Activated T-cell treated with anti-CD3 and anti-CD28 coated beads for 24 hours (primary cell): ENCODE data around the gene DGKI.
"Not testable (repeated sequence)": the region's sequence is repeated elsewhere in the genome, so short reads cannot be mapped to it uniquely, and the experiment has no call there.

Source experiments
- DNase-seq: peaks from one replicate; pipeline ENCODE4 v3.0.0-alpha.2; 2020; ENCODE audit warnings: low read depth

DGKI gene

DNA sequence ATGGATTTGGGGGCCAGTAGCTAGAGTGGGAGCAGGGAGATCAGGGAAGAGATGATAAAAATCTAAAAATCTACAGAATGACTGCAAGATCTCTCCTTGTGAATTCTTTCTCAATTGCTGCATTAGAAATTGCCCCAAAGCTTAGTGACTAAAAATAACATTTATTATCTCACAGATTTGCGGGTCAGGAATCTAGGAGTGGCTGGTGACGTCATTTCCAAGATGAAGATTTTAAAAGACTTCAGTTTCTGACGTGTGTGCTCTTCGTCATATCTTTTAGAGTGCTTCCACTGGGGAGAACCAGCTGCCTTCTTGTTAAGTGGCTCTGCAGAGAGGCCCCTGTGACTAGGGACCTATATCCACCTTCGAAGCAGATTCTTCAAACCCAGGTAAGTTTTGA is 112.6 kb downstream of the DGKI start:
- no peak for DNase-seq

DNA sequence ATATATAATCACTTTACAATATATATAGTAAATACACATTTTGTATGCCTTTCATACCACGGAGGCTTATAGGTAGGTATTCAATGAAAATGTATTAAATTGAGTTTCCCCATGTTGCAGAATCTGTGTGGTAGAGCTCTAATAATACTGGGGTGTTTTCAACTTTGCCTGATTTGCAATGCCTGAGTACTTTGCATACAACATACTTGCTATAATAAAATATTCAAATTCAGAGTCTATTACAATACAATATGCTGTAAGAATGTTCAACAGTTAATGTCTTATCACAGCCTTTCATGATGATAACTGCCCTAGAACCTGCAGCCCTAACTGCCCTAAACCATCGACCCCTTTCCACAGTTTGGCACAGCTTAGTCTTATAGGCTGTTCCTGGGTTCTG is 114.6 kb downstream of the DGKI start:
- DNase-seq: no peak

DNA sequence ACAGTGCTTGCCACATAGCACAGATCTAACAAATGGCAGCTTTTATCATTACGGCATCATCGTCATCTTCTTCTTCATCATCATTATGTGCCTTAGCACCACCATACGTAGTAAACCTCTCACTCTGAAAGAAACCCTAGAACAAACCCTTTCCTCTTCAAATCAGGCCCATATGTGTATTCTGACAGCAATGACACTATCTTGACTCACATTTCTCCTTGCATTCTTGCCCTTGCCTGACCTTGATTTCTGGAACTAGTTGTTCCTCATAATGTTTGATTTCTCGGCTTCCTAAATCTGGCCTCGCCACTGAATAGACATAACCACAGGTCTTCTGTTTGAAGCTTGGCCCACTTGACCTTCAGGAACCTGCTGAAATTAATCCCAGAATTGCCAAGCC is 115.3 kb downstream of the DGKI start:
- DNase-seq: no peak

GRCh38 chr7:137728426-137728825 is 118.3 kb downstream of the DGKI start:
- DNase-seq: no peak

DNA sequence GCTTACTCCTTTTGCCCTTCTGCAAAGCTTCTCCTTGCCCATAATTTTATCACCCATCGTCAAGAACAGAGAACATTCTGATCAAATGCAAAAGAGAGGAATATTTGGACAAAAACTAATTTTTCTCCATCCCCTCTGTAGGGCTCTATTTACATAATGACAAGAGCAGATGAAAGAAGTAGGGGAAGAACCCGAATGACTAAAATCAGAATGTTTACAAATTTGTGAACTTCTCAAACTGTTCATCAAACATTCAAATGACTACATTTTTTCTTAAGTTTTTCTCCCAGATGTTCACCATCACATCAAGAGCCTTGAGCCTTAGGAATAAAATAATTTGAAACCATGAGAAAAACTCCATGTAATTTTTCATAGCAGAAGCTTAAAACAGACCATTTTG is 119.4 kb downstream of the DGKI start:
- no peak for DNase-seq

DNA sequence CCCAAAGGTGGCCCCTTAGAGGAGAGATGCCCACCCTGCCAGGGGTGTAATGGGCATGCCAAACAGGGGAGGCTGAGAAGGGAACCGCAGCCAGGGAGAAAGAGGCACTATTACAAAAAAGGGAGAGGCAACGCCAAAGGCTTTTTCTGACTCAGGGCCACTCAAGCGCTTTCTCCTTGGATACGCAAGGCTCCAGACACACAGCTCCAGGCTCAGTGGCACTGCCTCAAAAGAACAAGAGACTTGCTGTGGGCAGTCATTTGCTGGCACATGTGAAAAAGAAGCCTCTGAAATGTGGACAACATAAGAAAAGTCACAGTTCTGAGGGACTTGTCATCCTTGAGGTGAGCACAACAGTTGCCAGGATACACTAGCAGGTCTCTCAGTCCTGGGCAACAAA is 128.4 kb downstream of the DGKI start:
- DNase-seq: no peak

DNA sequence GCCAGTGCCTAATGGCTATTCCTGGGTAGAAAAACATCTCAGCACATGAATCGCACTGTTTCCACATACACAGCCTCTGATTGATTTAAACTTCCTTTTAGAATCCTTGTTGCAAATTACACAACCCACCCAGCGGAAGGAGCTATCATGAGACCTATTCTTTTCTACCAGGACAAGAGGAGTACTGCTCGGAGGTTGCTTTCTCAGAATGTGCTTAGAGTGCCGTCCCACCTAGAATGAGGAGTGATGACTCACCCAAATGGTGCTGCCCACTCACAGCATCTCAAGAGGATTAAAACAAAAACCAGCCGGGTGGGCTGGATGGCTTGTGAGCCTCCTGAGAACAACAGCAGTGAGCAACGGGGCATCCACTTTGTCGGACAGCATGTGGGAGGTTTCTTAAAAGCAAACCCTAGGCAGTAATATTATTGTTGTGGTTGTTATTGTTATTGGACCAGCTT is 128.9 kb downstream of the DGKI start:
- no peak for DNase-seq

DNA sequence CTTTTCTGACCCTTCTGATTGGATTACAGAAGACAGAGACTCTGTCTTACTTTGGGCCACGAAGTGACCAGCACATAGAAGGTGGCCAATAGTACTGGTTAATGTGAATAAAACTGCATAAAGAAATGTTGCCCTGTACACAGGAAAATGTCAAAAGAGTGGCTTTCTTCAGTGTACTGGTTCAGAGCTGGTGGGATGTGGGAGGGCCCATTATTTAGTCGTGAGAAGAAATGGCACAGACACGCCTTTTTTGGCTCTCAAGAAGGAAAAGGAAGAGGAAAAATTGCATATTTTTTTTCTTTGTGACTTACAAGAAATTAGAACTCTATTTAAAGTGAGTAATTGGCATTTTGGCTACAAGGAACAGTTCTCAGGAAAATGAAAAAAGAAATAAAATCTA is 129.7 kb downstream of the DGKI start:
- no peak for DNase-seq

DNA sequence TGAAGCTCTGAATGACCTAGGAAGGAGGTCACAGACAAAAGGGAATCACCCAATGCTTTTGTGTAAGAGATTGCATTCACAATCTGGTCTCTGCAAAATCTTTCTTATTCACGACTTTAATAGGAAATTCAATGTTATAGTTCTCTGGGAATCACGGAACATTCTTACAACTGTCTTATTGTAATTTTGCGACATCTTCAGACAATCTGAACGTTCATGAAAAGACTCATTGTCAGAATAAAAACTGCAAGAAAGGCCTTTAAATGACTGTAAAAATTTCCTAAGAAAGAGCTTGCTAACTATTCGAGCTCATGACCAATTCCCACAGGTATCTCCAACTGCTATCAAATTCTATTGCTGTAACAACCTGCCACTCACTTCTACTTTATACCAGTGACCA is 130.7 kb downstream of the DGKI start:
- no peak for DNase-seq

DNA sequence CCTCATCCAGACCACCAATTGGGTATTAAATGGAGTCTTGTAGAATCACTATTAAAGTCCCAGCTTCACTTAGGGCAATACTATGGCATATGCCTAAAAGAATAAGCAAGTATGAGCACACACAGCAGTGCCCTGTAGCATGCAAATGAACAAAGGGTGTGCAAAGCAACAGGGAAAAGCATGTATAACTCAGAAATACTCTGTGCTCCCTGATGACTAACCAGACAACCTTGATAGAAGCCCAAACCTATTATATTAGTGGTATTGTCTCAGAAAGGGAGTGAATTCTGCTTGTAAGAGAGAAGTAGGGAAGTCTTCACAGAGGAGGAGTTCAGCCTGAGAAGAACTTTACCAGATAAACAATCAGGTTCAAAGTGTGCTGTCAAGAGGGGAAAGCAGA is 131.2 kb downstream of the DGKI start:
- no peak for DNase-seq

DNA sequence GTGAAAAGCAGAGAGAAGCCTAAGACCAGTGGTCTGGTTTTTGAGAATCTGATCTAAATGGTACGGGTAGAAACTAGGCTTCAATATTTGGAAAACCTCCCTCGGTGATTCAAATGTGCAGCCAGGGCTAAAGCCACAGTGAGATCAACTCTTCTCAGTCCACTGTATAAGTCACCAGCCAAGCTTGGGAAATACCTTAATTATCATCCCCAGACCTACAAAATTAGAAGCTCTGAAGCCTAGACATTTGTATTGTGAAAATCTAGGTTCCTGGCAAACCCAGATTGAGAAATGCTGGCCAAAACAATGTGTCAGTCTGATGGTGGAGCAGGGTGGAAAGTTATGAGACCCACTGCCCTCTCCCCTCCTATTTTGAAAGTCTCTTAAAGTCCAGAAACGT is 131.7 kb downstream of the DGKI start:
- no peak for DNase-seq

GRCh38 chr7:137706330-137706729 is 140.4 kb downstream of the DGKI start:
- not testable (repeated sequence) for DNase-seq

DNA sequence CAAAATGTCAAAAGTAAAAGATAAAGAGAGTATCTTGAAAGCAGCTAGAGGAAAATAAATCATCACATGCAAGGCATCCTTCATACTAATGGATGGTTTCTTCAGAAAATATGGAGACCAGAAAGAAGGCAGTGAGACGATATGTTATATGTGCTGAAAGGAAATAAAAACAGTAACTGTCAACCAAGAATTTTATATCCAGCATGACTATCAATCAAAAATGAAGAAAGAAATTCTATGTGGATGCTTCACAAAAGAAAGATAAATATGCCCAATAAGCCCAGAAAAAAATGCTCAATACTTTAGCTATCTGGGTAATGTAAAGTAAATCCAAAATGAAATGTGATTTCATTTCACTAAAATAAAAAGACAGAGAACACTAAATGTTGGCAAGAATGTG is 142.1 kb downstream of the DGKI start:
- no peak for DNase-seq

DNA sequence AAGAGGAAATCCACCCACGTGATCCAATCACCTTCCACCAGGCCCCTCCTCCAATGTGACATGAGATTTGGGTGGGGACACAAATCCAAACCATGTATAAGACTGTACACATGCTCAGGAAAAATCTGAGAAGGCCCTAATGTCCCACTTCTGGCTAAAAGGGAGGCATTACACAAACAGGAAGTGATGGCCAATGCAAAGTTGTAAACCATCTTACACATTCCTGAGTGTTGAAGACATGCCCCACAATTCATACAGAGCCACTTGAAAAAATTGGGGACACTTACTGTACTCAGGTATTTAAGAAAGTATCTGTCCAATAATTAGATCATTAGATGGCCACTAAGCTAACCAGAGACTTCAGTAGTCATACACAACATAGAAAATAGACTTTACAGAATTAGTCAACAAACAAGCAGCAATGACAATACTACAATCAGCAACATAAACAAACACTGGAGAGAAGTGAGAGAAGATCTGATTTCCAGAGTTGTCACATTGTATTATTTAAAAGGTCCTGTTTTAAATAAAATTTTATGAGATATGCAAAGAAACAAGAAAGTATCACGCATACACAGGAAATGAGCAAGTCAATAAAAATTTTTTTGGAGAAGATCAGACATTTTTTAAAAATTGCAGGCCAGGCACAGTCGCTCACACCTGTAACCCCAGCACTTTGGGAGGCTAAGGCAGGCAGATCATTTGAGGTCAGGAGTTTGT is 143.3 kb downstream of the DGKI start:
- no peak for DNase-seq

DNA sequence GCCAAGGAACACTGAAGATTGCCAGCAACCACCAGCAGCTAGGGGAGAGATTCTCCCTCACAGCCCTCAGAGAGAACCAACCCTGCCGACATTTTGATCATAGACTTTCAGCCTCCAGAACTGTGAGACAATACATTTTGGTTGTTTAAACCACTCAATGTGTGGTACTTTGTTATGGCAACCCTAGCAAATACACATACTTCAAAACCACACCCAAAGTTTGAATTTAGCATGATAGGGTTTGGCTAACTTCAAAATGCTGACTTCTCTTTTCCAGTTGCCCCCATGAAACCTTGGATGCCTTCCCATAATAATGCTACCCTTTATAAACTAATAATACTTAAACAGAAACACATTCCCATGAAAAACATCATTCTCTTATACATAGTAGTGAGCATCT is 149.8 kb downstream of the DGKI start:
- no peak for DNase-seq

- no peak for DNase-seq
Observed at GRCh38 chr7:137696376-137696775, 150.4 kb downstream of the DGKI start.

DNA sequence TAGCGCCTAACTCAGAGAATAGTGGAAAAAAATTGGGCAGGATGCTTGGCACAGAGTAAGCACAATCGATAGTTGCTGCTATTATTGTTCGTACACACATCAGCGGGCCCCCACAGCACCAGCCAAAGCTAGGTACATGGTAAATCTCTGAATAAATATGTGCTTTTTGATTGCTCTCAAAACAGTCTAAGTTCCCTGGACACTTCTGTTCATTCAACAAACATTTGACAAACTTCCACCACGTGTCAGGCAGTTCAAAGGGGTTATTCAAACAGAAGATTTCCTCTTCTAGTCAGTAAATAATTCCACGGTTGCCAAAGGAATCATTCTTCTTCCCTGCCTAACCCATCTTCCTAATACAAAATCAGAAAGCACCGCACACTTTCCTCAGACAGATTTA is 150.8 kb downstream of the DGKI start:
- DNase-seq: no peak

- no peak for DNase-seq
Observed at GRCh38 chr7:137695494-137695893, 151.3 kb downstream of the DGKI start.

- no peak for DNase-seq
Observed at GRCh38 chr7:137694405-137694804, 152.4 kb downstream of the DGKI start.

- DNase-seq: no peak
Observed at GRCh38 chr7:137692399-137692798, 154.4 kb downstream of the DGKI start.

GRCh38 chr7:137691566-137691965 is 155.2 kb downstream of the DGKI start:
- no peak for DNase-seq

DNA sequence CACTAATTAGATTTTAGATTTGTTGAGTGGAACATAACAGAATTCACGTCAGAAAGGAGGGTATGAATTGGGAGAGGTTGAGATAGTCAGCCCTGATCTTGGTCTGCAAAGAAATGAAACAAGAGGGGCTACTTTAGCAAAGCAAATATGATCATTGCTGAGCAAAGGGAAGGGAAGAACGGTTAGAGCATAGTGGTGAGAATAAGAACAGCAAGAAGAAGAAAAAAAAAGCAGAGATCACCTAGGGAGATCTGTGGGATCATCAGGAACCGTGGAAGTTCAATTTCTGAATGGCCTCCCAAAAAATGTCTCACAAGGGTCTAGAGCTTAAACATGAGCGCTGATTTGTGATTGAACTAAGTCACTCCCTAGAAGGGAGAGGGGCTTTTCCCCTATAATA is 156.1 kb downstream of the DGKI start:
- no peak for DNase-seq

DNA sequence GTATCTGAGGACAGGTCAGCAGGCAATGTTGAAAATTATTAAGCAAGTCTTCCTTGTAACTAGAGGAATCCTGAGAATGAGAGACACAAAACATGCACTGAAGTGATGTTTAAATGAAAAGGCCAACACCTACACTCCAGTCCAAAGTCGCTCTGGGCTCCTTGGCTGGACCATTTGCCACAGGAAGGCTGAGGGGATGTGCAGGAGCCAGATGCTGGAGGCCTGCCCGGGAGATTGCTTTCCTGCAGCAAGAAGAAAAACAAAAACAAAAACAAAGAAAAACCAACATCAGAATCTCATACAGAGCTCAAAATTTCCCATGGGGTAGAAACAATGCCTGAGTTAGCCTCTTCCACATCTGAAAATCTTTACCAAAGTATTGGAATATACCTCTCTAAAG is 157.0 kb downstream of the DGKI start:
- no peak for DNase-seq

DNA sequence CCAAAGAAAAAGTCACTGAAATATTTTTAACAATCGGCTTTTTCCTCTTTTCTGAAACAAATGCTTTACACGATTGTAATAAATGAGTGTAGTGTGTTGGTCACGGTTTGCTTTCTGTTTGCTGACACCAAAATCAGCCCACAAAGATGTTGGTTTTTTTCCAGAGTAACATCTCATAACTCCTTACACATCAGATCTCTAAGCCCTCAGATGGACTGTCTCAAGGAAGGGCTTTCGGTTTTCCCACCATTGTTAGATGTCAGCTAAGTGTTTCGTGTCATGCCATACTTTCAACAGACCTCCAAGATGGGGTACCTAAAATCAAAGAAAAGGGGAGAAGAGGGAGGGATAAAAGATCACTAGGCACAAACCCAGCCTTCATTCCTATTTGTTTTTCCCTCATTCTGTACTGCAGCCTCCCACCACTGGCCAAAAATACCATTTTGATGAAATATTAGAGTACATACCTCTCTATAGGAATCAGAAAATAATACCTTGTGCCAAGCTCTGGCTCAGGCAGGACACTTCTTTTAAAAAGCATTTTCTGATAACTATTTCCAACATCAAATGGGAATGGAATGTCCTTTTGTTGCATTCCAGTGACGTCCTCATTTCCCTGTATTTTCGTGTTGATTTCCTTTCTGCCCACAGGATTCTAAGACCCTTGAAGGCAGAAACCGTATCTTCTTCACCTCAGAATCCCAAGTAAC is 159.1 kb downstream of the DGKI start:
- DNase-seq: no peak
